SK-N-MC (cell line): Measurements from ENCODE around the gene CCDC54.

ENCODE experiments used
- EZH2 ChIP-seq: fragments of 200-600 bp; sonication (generic); IDR thresholded peaks from one replicate; pipeline ENCODE4 v1.6.1; 2017; ENCODE audit warnings: antibody characterized with exemption
- POLR2AphosphoS5 ChIP-seq: IDR thresholded peaks from 2 replicates; pipeline ENCODE4 v1.6.1; 2012; ENCODE audit warnings: mild to moderate bottlenecking, low read depth, low read length, borderline replicate concordance

- TF ChIP-seq EZH2, result no peak
- no peak for TF ChIP-seq POLR2AphosphoS5
These were observed 7.7 kb downstream of the CCDC54 start for GRCh38 chr3:107384907-107385306.
